Measurements from ENCODE around the gene ZNF337.
A peak's percentile ranks its signal among the peaks of the same experiment; 100 is the strongest.

DNA sequence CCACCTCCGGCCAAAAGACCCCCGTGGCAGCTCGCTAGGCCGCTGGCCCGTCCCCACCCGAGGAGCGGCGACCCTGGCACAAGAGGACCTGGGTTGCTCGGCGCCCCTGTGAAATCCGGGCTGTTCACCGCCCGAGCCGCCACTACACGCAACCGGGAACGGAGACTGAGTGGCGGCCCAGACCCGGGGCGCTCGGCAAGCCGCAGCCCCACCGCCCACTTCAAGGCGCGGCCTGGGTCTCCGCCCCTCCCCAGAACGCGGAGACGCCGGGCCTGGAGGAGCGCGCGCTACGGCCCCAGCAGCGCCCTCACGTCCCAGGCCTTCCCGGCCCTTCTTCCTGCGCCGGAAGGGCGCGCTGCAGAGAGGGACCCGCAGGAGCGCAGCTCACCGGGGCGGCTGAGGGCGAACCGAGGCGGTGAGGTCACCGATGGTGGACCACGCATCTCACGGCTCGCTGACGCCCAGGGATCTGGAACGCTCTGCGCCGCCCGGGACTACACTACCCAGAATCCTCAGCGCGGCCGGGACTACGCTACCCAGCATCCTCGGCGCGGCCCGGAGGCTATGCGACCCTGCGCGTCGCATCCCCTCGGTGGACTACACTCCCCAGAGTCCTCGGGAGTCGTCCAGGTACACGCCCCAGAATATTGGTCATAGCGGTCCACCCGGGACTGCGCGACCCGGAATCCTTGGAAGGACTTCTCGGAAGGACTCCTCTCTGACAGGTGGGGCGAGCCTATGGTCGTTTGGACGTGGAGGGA lies at the start of gene ZNF337:
- TF ChIP-seq, protein P1, sequence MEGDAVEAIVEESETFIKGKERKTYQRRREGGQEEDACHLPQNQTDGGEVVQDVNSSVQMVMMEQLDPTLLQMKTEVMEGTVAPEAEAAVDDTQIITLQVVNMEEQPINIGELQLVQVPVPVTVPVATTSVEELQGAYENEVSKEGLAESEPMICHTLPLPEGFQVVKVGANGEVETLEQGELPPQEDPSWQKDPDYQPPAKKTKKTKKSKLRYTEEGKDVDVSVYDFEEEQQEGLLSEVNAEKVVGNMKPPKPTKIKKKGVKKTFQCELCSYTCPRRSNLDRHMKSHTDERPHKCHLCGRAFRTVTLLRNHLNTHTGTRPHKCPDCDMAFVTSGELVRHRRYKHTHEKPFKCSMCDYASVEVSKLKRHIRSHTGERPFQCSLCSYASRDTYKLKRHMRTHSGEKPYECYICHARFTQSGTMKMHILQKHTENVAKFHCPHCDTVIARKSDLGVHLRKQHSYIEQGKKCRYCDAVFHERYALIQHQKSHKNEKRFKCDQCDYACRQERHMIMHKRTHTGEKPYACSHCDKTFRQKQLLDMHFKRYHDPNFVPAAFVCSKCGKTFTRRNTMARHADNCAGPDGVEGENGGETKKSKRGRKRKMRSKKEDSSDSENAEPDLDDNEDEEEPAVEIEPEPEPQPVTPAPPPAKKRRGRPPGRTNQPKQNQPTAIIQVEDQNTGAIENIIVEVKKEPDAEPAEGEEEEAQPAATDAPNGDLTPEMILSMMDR (conservative IDR thresholded peaks at IDR 0.05 in 1 of 2, IDR thresholded peaks at IDR 0.05 in 1 of 2; ENCODE audit: extremely low read depth in 1 of 2, insufficient read depth in 1 of 2, low read depth in 1 of 2, low read length in 2 of 2): peak in 1 of 2 donors; percentile 38
- TF ChIP-seq EZH2 (IDR thresholded peaks at IDR 0.05; ENCODE audit: borderline replicate concordance, low read length): no peak

All from mammary epithelial cell (primary cell).